Mucosa of rectum (tissue), 2 donors: ENCODE measurements around the gene PRC1.

Experiments
- H3K27ac ChIP-seq, 2 donors: one replicate each; pipeline ENCODE4 v1.7.0; 2013; ENCODE audit warnings: inconsistent platforms in 2 of 2, low read depth in 2 of 2, low read length in 2 of 2
- H3K27me3 ChIP-seq, 2 donors: one replicate each; pipeline ENCODE4 v1.7.0; 2013; ENCODE audit warnings: low read length in 2 of 2; ENCODE audit not compliant: control insufficient read depth in 2 of 2, insufficient read depth in 2 of 2
- H3K36me3 ChIP-seq, 2 donors: one replicate each; pipeline ENCODE4 v1.7.0; 2013; ENCODE audit warnings: low read length in 2 of 2; ENCODE audit not compliant: control insufficient read depth in 2 of 2, insufficient read depth in 2 of 2
- H3K4me1 ChIP-seq, 2 donors: one replicate each; pipeline ENCODE4 v1.7.0; 2013; ENCODE audit warnings: low read length in 2 of 2, mild to moderate bottlenecking in 1 of 2; ENCODE audit not compliant: control insufficient read depth in 2 of 2, insufficient read depth in 2 of 2
- H3K4me3 ChIP-seq, 2 donors: one replicate each; pipeline ENCODE4 v1.7.0; 2013; ENCODE audit warnings: low read length in 2 of 2
- H3K9ac ChIP-seq, 2 donors: one replicate each; pipeline ENCODE4 v1.7.0; 2013; ENCODE audit warnings: low read length in 2 of 2, low read depth in 1 of 2, mild to moderate bottlenecking in 1 of 2
- H3K9me3 ChIP-seq, 2 donors: one replicate each; pipeline ENCODE4 v1.7.0; 2013; ENCODE audit warnings: low read length in 2 of 2; ENCODE audit not compliant: control insufficient read depth in 2 of 2
- donor health status: healthy.
- donor health status: Normal muscosa, but diverticular disease.

The PRC1 gene

GRCh38 chr15:90956274-90957030 lies 37.9 kb downstream of the PRC1 start:
- Histone ChIP-seq H3K36me3 (peaks cover 23 to 37% of the 10 kb centered on the region in 2 donors), H3K27ac (peak overlapping the region; percentile 32 to 34), H3K4me1 (peaks cover 17 to 22% of the 10 kb centered on the region in 2 donors), H3K9ac (peak overlapping the region; percentile 56 to 99), H3K4me3 (peak overlapping the region; percentile 63 to 78), H3K27me3 (no peaks in the 10 kb centered on the region), H3K9me3 (no peaks in the 10 kb centered on the region)

DNA sequence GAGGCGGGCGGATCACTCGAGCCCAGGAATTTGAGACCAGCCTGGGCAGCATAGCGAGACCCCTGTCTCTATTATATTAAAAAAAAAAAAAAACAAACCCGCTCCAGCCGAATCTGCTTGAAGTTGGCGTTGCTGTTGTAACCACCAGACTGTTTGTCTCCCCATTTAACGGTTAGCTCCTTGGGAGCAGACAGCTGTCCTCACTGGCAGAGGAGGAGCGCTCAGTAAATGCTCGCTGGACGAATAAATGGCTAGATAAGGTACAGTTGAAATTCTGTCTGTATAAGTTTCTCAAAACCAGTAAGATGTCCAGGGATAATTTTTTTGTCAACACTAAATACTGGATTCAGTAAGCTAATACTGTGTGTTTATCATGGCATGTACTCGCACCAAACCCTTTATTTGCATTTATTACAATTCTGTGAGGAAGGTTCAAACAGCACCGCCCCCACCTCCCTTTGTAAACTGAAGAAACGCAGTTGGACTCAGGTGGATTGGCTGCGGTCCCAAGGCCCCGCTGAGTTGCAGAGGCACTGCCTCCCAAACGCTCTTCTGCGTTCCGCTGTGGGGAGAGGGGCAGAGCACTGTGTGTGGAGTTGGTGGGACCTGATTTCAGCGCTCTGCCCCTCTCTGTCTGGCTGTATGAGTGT lies 38.6 kb downstream of the PRC1 start:
- Histone ChIP-seq H3K36me3 (peaks cover 17 to 35% of the 10 kb centered on the region in 2 donors), H3K27ac (peak overlapping the region; percentile 96 to 99), H3K9ac (peak overlapping the region; percentile 95 to 99), H3K27me3 (no peaks in the 10 kb centered on the region), H3K4me1 (peaks cover 17 to 22% of the 10 kb centered on the region in 2 donors), H3K9me3 (no peaks in the 10 kb centered on the region), H3K4me3 (peak overlapping the region; percentile 88 to 92)

DNA sequence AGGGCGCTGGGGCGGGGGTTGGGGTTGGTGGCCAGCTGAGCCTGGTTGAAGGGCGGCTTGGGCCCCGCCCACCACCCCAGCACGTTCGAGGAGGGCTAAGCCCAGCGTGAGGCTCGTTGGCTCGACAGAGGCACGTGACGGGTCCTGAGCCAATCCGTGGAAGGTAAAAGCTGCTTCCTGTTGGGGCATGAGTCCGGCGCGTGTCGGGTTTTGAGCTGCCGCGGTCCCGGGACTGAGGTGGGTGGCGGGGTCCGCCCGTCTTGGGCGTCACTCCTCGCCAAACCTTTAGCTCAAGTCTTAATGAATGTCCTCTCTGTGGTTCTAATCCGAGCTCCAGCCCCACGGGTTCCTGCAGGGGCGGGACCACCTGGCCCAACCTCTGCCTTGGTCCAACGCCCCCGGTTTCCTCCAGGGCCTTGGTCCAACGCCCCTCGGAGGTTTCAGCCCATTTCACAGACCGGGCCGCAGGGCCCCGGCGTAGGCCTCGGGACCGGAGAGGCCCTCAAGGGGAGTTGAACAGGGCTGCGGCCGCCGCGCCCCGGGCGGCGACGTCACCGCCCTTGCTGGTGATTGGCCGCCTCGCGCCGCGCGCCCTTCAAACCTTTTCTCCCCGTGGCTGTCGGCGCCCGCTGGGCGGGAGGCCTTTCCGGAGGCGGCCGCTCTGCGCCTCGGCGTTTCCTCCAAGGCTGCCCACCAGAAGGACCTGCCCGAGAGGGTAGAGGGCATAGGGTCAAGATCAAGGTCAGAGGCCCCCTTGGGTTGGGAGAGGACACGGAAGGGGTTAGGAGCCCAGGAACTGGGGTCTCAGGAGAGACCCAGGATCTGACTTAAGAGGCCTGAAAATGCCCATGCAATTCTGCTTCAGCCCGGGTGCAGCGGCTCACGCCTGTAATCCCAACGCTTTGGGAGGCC lies 39.4 kb downstream of the PRC1 start, which contains the start of gene RCCD1:
TSS of gene RCCD1 (plus strand) at position 173 of the 912 bp plus-strand sequence. CDS start 1,851 bp downstream, outside the sequence.
- H3K4me3 ChIP-seq = peak within 1 kb of the TSS; percentile 88 to 92
- H3K36me3 ChIP-seq = peaks cover 24 to 35% of the 10 kb centered on the region in 2 donors
- peak within 1 kb of the TSS; percentile 96 to 99 for H3K27ac ChIP-seq
- H3K4me1 ChIP-seq = peaks cover 19 to 22% of the 10 kb centered on the region in 2 donors
- peak within 1 kb of the TSS; percentile 95 to 99 for H3K9ac ChIP-seq
- no peaks in the 10 kb centered on the region for H3K27me3 ChIP-seq
- no peaks in the 10 kb centered on the region for H3K9me3 ChIP-seq

DNA sequence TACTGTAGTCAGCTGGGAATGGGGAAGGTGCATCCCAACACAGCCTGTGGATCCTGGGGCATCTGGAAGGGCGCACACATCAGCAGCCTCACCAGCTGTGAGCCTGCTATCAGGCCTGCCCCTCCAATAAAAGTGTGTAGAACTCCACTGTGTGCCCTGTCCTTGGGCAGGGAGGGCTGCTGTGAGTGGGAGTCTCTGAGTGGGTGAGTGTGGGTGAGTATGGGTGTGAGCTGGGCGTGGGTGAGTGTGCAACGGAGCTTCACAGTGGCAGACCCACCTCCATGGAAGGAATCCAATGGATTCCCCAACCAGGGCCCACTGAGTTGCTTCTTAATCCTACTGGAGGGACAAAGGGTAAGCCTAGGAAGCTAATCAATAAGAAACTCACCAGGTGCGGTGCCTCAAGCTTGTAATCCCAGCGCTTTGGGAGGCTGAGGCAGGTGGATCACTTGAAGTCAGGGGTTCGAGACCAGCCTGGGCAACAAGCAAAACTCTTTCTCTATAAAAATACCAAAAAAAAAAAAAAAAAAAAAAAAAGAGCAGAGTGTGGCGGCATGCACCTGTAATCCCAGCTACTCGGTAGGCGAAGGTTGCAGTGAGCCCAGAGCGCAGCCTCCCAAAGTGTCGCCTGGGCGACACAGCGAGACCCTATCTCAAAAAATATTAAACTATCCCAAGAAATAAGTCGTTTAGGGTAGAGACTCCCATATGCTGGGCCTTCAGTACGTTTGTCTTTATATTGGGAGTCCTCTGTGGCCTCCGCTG lies 40.2 kb downstream of the PRC1 start:
- H3K27ac ChIP-seq = peak overlapping the region; percentile 96 to 99
- peak overlapping the region; percentile 88 to 92 for H3K4me3 ChIP-seq
- no peaks in the 10 kb centered on the region for H3K9me3 ChIP-seq
- H3K9ac ChIP-seq = peak overlapping the region in 1 of 2 donors; percentile 99
- H3K4me1 ChIP-seq = peaks cover 25 to 27% of the 10 kb centered on the region in 2 donors
- peaks cover 27 to 41% of the 10 kb centered on the region in 2 donors for H3K36me3 ChIP-seq
- no peaks in the 10 kb centered on the region for H3K27me3 ChIP-seq

- no peak overlapping the region for H3K9ac ChIP-seq
Measured at GRCh38 chr15:90952901-90953677, 41.2 kb downstream of the PRC1 start.

DNA sequence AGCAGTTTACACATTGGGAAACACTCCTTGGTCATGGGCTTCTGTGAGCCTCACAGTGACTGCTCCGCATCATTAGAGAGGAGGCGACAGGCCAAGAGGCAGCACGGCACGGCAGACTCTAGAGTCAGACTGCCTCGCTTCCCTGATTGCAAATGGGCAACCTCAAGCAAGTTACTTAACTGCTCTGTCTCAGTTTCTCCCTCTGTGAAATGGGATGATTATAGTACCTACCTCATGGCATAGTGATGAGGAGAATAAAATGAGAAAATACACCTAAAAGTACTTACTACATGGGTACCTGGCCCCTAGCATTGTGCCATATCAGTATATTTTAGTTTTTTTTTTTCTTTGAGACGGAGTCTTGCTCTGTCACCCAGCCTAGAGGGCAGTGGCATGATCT lies 43.7 kb downstream of the PRC1 start:
- Histone ChIP-seq H3K27me3 (no peaks in the 10 kb centered on the region), H3K4me3 (no peak overlapping the region), H3K4me1 (peaks cover 11 to 17% of the 10 kb centered on the region in 2 donors), H3K9ac (no peak overlapping the region), H3K9me3 (no peaks in the 10 kb centered on the region), H3K36me3 (peaks cover 44 to 63% of the 10 kb centered on the region in 2 donors), H3K27ac (no peak overlapping the region)

More at GRCh38 chr15:90952901-90953677, 41.2 kb downstream of the PRC1 start:
- Histone ChIP-seq H3K4me3 (no peak overlapping the region), H3K9me3 (no peaks in the 10 kb centered on the region), H3K27ac (no peak overlapping the region), H3K4me1 (peaks cover 25 to 29% of the 10 kb centered on the region in 2 donors), H3K36me3 (peaks cover 29 to 45% of the 10 kb centered on the region in 2 donors), H3K27me3 (no peaks in the 10 kb centered on the region)

DNA sequence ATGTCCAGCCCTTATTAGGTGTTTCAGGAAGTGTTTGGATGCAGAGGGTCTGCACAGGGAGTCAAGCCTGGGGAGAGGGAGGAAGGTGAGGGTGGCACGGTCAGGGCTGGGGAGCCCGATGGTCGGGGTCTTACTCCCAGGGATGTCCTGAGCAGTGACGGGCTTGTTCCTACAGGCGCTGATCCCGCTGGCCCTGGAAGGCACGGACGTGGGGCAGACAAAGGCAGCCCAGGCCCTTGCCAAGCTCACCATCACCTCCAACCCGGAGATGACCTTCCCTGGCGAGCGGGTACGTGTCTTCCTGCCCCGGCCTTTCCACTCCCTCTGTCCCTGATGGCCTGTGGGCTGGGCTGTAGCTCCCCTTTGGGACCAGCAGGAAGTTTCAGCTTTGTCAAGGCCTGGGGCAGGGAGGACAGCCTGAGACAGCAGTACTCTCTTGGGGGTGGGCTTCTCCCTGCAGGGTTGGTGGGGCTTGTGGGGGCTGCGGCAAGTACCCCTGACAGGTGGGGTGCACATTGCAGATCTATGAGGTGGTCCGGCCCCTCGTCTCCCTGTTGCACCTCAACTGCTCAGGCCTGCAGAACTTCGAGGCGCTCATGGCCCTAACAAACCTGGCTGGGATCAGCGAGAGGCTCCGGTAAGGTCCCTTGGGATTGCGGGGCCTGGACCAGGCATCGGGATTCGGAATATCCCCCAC lies 44.2 kb downstream of the PRC1 start:
- peak overlapping the region; percentile 63 to 88 for H3K27ac ChIP-seq
- H3K4me1 ChIP-seq = peaks cover 6 to 12% of the 10 kb centered on the region in 2 donors
- peak overlapping the region in 1 of 2 donors; percentile 33 for H3K4me3 ChIP-seq
- H3K9ac ChIP-seq = peak overlapping the region; percentile 24 to 68
- H3K36me3 ChIP-seq = peaks cover 45 to 64% of the 10 kb centered on the region in 2 donors
- no peaks in the 10 kb centered on the region for H3K9me3 ChIP-seq
- no peaks in the 10 kb centered on the region for H3K27me3 ChIP-seq

DNA sequence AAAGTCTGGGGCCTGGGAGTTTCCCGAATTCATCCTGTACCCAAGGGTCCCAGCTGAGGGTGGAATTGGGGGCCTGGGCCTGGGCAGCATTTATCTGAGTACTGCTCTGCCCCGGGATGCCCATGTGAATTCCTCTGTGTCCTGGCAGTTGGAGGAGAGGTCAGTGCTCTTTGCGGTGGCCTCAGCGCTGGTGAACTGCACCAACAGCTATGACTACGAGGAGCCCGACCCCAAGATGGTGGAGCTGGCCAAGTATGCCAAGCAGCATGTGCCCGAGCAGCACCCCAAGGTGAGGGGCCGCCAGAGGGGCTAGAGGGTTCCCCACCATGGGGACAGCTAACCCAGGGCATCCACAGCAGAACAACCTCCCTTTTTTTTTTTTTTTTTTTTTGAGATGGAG lies 45.8 kb downstream of the PRC1 start:
- Histone ChIP-seq H3K27ac (no peak overlapping the region), H3K36me3 (peaks cover 51 to 73% of the 10 kb centered on the region in 2 donors), H3K9ac (no peak overlapping the region), H3K9me3 (no peaks in the 10 kb centered on the region), H3K27me3 (no peaks in the 10 kb centered on the region), H3K4me1 (peaks cover 3 to 12% of the 10 kb centered on the region in 2 donors), H3K4me3 (no peak overlapping the region)
